KG1 (cell line): ENCODE data around the gene CCL7.

ENCODE experiments used
- DNase-seq: peaks from one replicate; lab custom pipeline; 2025; lab: John Stamatoyannopoulos, UW

Gene CCL7

GRCh38 chr17:34287875-34288274 is 17.9 kb downstream of the CCL7 start:
- no peak for DNase-seq

DNA sequence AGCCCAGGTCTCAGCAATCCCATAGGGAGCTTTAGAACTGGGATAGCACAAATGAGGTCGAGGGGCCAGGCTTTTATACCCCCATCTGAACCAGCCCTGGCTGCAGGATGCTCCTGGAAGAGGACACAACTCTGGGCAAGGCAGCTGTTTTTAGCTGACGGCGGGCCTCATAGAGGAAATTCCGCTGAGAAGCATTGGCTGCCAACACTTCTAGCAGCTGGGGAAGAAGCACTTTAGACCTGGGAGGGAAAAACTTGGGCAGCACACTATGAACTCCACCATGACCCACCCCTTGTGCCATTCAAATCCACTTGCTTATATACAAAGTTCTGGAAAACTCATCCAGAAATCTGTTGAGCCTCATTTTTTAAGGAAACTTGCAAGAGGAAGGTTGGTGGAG is 20.6 kb downstream of the CCL7 start:
- no peak for DNase-seq

DNA sequence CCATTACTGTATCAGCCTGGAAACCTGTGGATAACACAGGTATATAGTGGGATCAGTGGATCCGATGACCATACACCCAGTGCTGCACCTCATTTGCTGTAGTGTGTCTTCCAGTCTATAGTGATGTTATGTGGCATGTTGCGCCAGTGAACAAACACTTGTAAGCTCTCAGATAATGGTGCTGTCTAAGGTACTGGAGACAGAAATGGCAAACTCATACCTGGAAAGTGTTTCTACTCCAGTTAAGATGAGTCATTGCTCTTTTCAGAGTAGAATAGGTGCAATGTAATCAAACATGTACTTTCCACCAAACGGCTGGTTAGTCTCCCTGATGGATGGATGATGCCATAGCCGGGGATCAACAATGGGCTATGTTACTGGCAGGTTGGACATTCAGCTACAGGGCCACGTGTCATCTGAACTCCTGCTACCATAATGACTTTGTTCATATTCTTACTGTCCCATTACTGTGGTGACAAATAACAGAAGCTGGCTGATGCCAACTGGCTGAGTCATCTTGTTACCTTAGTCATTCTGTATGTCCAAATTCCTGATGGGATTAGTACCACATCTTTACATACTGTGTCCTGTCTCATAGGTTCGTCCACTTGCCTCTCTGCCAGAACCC is 21.8 kb downstream of the CCL7 start:
- no peak for DNase-seq

GRCh38 chr17:34299027-34299426 is 29.0 kb downstream of the CCL7 start:
- no peak for DNase-seq

DNA sequence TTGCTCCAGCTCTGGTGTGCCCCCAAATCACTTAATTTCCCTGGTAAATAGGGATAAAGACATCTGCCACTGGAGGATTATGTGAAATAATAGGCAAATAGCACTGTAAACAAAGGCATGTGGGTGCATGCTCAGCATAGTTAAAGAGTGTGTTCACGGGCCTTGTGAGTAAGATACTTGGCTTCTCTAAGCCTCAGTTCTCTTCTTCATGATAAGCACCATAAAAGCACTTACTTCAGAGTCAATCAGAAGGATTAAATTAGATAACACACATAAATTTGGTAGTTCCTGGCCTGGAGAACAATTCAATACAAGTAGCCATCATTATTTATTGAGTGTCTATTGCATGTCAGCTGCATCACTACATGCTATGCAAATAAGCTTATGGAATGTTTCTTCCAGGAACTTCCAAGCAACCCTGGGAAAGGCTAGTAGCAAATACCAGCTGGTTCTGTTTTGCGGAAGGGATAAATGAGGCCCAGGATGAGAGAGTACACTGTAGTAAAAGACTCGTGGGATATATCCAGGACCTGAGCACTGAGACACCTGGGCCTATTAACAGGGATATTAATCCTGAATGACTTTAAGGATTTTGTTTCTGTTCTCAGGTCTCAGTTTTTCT is 30.0 kb downstream of the CCL7 start:
- DNase-seq: no peak

- no peak for DNase-seq
These were observed 30.8 kb downstream of the CCL7 start for GRCh38 chr17:34300652-34301370.

- DNase-seq: no peak
These were observed 32.0 kb downstream of the CCL7 start for GRCh38 chr17:34301986-34302385.

- no peak for DNase-seq
These were observed 32.6 kb downstream of the CCL7 start for GRCh38 chr17:34302636-34303035.

DNA sequence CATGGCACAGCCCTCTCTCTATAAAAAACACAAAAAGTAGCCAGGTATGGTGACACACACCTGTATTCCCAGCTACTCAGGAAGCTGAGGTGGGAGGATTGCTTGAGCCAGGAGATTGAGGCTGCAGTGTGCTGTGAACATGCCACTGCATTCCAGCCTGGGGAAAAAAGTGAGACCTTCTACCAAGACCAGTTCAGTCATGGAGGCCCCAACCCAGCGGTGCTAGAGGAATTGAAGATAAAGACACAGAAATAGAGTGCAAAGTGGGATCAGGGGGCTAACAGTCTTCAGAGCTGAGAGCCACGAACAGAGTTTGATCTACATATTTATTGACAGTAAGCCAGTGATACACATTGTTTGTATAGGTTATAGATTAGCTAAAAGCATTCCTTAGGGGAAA is 33.6 kb downstream of the CCL7 start:
- no peak for DNase-seq

DNA sequence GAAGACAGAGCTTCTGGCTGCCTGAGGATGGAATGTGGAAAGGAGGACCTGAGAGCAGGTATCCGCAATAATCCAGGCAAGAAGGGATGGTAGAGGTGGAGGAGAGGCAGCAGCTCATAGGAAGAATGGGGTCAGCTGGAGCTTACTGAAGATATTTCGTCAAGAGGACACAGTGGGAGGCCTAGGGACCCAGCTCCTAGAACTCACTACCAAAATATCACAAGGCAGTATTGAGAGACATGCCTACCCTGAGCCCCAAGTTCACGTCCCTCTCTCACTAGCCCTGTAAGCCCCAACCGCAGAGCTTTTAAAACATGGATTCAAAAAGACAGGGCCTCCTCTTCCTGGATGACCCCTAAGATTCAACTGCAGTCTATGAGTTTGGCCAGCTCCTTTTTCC is 35.0 kb downstream of the CCL7 start:
- no peak for DNase-seq

DNA sequence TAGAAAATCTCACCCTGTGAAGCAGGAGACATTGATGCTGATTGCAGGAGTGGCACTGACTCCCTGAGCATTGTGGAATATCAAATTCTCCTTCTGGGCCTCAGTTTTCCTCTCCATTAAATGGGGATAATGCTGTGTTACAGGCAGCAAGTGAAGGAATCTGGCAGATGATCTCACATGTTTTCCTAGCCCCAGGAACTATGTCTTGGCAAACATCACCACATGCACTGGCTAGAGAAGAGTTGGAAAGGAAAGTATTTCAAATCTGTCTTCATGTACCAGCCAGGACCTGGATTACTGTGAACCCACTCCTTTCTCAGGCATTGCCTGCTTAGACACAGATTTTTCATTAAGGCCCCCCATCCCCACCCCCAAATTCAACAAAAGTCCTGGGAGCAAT is 35.6 kb downstream of the CCL7 start:
- no peak for DNase-seq

DNA sequence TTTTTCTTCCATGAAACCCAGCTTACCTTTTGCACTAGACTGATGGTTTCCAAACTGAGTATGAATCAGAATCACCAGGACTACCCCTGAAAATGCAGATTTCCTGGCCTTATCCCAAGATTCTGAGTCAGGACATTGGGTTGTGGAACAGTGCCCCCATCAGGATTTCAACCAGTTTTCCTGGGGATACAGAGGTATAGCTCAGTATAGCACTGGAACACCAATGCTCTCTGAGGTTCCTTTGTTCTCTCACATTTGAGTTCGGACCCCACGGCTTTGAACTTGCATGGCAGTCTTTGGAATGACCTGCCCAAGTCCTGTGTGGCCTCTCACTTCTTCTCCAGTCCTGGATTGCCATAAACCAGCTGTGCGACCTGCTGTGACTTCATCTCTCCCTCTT is 36.4 kb downstream of the CCL7 start:
- no peak for DNase-seq

DNA sequence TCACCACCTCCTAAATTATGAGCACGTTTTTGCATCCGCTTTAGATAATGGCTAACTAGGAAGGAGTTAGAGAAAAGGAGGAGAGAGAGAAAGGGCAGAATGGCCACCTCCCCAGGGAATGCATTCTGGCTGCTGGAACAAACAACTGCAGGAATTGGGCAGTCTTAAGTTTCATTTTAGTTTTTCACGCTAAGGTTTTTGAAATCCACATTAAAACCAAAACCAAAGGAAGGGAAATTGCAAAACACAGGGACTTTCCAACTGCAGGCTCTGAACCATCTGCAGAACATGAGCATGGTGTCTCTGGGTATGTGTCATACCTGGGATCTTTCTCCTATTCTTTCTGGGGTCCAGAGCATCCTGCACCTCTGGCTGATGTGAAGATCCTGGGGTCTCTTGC is 37.1 kb downstream of the CCL7 start:
- DNase-seq: no peak

- DNase-seq: no peak
These were observed 38.4 kb downstream of the CCL7 start for GRCh38 chr17:34308371-34308770.

GRCh38 chr17:34311291-34311690 is 41.3 kb downstream of the CCL7 start:
- DNase-seq: no peak

DNA sequence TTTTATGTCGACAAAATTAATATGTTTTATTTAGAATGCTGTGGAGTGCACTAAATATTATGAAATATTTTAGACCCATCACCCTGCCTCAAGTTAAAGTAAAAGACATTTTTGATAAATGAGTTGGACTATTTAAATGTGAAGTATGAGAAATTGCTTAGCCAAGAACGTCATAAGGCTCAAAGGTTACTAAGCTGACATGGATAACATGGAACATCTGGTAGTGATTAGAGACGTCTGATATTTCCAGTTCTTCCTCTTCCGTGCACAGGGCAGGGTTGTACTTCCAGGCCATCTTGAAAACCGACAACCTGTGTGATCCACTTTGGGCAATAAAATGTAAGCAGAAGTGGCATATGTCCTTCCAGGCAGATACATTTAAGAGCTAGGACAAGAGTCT is 42.1 kb downstream of the CCL7 start:
- DNase-seq: no peak

DNA sequence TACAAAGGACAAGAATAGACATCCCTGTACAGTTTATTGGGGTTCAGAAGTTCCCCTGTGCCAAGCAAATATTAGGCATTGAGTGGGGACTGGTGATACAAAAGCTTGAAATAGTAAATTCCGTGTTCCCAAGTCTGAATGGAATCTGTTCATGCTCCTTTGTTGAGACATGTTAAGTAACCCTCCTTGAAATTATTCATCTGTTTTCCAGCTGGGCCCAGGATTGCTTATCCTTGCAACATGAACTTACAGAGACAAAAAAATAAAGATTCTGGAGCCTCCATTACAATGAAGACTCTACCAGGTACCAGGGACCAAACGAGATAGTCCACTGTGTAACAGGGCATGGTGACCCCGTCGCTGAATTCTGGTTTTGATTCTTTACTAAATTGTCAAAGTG is 43.1 kb downstream of the CCL7 start:
- DNase-seq: no peak

DNA sequence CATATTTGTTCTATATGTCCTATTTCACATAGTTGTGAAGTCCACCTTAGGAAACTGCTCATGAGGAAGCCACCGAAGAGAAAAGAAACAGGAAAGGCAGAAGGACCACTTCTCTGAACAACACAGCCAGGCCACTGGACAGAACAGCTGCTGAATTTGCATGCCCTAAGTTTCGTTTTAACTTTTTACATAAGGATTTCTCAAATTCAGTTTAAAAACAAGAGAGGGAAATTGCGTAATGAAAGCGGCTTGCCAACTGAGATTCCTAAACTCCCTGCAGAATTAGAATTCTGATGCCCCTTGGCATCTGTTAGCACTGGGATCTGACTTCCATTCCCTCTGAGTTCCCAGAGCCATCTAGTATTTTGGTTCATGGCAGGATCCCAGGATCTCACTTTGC is 44.3 kb downstream of the CCL7 start:
- no peak for DNase-seq

- DNase-seq: no peak
These were observed 48.5 kb downstream of the CCL7 start for GRCh38 chr17:34318474-34318873.

DNA sequence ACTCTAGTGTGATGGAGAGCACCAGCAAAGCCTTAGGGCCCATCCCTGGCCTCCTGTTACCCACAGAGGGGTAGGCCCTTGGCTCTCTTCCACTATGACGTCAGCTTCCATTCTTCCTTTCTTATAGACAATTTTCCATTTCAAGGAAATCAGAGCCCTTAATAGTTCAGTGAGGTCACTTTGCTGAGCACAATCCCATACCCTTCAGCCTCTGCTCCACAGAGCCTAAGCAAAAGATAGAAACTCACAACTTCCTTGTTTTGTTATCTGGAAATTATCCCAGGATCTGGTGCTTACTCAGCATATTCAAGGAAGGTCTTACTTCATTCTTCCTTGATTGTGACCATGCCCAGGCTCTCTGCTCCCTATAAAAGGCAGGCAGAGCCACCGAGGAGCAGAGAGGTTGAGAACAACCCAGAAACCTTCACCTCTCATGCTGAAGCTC is 49.0 kb downstream of the CCL7 start, which contains the start of gene CCL8:
Gene CCL8, plus strand, starts transcription at position 397 of the 445 bp plus-strand sequence. CDS start 67 bp downstream, outside the sequence.
- no peak for DNase-seq
